Urinary bladder (tissue), 4 donors: ENCODE data around the gene OR6P1. TPM values are rescaled to one million over a fixed set of nuclear protein-coding genes. Genes with fewer than 3 reads are reported as not detected.

Experiments used
- DNase-seq: peaks from one replicate; pipeline ENCODE4 v3.0.0-alpha.2; 2015; ENCODE audit errors: extremely low spot score
- H3K27ac ChIP-seq: one replicate; pipeline ENCODE4 v1.5.1; 2013; ENCODE audit warnings: low read depth, mild to moderate bottlenecking, moderate library complexity
- H3K36me3 ChIP-seq: one replicate; pipeline ENCODE4 v1.6.1; 2013; ENCODE audit warnings: mild to moderate bottlenecking, moderate library complexity; ENCODE audit not compliant: insufficient read depth
- H3K4me1 ChIP-seq: one replicate; pipeline ENCODE4 v1.6.1; 2013; ENCODE audit warnings: mild to moderate bottlenecking, moderate library complexity; ENCODE audit not compliant: insufficient read depth
- H3K4me3 ChIP-seq: one replicate; pipeline ENCODE4 v1.5.1; 2013; ENCODE audit warnings: low read depth, low read length
- WGBS: extraction: QIAGEN DNeasy Blood & Tissue Kit; methylation state at CpG from one replicate; pipeline ENCODE4 v1.1.7; 2013; 5-methylcytosine and 5-hydroxymethylcytosine counted together
- polyA plus RNA-seq: library from polyadenylated mRNA; stranded (reverse); fragments of 200-250 nt; gene quantifications from one replicate; pipeline ENCODE4 v1.2.3, GENCODE V29; 2013
- total RNA-seq: library from RNA; depleted of rRNA; stranded (reverse); fragments of >200 nt; gene quantifications from one replicate; pipeline ENCODE4 v1.2.3, GENCODE V29; 2014
- donor health status: healthy with polysubstance abuse.
- donor health status: healthy.

Gene OR6P1, protein sequence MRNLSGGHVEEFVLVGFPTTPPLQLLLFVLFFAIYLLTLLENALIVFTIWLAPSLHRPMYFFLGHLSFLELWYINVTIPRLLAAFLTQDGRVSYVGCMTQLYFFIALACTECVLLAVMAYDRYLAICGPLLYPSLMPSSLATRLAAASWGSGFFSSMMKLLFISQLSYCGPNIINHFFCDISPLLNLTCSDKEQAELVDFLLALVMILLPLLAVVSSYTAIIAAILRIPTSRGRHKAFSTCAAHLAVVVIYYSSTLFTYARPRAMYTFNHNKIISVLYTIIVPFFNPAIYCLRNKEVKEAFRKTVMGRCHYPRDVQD
- not detected for total RNA-seq
- not detected for polyA plus RNA-seq

DNA sequence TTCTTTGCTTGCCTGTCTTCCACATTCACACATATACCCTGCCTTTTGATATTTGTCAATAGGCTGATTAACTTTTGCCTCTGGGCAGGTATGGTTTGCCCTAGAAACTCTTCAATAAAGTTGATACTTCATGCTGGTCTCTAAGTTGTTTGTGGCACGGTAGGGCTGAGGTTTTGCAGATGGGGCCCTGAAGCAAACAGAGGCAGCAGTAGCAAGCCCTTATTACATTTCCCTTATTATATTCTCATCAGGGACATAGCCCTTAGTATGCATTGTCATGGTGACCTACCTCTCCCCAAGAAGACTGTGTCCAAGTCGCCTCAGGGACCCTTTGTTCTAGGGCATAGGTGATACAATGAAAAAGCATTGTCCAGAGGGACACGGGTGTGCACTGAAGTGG is at the start of gene OR6P1:
Gene OR6P1, minus strand, starts transcription at position 101 of the 400 bp plus-strand sequence. CDS start 6,976 bp downstream, outside the sequence.
- Histone ChIP-seq H3K4me3 (no peak within 1 kb of the TSS), H3K36me3 (no peaks in the 10 kb centered on the region), H3K4me1 (no peaks in the 10 kb centered on the region), H3K27ac (no peak within 1 kb of the TSS)
- DNase-seq: no peak
- 73% methylated on average over 3 of the region's 3 CpGs for WGBS

DNA sequence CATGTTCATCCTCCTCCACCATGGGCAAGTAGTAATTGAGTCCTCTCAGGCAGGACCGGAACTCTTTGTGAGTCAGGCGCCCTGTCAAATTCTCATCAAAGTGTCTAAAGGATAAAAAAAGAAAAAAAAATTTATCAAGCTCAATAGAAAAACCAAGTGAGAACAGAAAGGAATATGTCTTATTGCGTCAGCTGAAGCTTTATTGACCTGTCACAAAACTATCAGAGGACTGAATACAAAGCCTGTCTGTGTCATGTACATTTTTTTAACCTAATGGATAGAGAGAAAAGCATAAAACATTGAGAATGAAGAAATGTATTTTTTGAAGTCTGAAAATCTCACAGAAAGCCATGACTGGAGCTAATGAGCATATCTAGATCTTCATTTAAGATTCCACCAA is 43.4 kb upstream of the OR6P1 start:
- H3K4me1 ChIP-seq: no peaks in the 10 kb centered on the region

DNA sequence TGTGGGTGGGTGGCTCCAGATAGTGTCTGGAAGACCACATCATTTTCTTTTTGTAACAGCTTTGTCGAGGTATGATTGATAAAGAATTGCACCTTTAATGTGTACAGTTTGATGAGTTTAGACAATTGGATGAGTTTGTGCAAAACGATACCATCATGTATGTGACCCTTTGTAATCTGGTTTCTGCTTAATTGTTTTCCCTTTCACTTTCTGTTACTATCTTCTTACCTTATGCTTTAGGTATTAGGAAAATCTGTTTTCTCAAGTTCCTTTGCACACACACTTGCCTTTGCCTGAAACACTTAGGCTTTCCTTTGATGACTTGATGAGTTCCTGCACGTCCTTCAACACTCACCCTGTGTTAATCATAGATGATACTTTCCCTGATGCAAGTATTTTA is 41.5 kb upstream of the OR6P1 start:
- no peak overlapping the region for H3K27ac ChIP-seq
- H3K36me3 ChIP-seq: no peaks in the 10 kb centered on the region
- H3K4me1 ChIP-seq: no peaks in the 10 kb centered on the region
- WGBS: 66% methylated on average over 3 of the region's 3 CpGs
- no peak for DNase-seq
- no peak overlapping the region for H3K4me3 ChIP-seq

More for the DNA sequence above, 43.4 kb upstream of the OR6P1 start:
- Histone ChIP-seq H3K4me3 (no peak overlapping the region), H3K36me3 (no peaks in the 10 kb centered on the region), H3K27ac (no peak overlapping the region)
- no peak for DNase-seq
- 91% methylated on average over 3 of the region's 3 CpGs for WGBS

DNA sequence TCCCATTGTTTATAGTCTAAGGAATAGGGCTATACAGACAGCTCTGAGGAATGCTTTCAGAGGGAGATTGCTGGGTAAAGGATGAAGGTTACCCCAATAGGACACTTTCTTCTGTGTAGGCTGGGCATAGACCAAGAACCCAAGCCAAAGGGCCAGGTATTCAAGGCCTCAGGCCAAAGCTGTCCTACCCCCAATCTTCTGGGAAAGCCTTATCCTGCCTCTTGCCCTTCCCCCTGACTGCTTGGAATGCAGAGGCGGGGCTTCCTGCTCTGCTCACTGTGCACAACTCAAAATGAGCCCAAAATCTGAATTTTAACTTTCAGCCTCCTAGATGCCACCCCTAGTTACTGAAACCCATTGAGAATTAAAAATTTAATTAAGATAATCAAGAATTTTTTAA is 36.9 kb upstream of the OR6P1 start:
- no peak for DNase-seq
- 80% methylated on average over 1 of the region's 1 CpG for WGBS
- Histone ChIP-seq H3K27ac (no peak overlapping the region), H3K36me3 (no peaks in the 10 kb centered on the region), H3K4me3 (no peak overlapping the region), H3K4me1 (no peaks in the 10 kb centered on the region)

DNA sequence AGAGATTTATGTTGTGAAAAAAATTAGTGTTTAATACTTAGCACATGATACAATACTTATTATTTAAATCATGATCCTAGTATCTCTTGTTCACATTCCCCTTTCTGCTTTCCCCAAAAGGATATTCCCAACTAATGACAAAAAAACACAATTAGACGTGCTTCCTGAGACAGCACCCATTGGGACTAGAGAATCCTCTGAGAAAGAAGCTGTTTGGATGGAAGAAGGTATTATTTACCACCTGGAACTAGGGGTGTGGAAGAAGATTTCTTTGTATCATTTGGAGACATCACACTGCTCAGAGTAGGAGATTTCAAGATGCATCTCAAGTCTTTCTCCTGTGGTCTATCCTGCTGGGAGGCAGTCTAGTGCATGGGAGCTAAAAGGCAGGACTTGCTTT is 34.6 kb upstream of the OR6P1 start, which contains the start of gene OR10Z1:
Gene OR10Z1, plus strand, starts transcription at position 301 of the 400 bp plus-strand sequence. CDS start 1,171 bp downstream, outside the sequence.
- Histone ChIP-seq H3K4me3 (no peak within 1 kb of the TSS), H3K27ac (no peak within 1 kb of the TSS), H3K4me1 (no peaks in the 10 kb centered on the region), H3K36me3 (no peaks in the 10 kb centered on the region)
- 75% methylated on average over 1 of the region's 1 CpG for WGBS
- DNase-seq: no peak

DNA sequence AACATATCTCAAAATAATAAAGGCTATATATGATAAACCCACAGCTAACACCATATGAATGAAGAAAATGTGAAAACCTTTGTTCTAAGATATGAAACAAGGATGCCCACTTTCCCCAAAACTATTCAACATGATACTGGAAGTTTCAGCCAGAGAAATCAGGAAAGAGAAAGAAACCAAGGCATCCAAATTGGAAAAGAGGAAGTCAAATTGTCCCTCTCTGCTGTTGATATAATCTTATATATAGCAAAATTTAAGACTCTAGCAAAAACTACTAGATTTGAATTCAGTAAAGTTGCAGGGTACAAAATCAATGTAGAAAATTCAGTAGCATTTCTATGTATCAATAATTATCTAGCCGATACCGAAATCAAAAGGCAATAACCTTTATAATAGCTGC is 30.4 kb upstream of the OR6P1 start:
- Histone ChIP-seq H3K4me3 (no peak overlapping the region), H3K27ac (no peak overlapping the region), H3K4me1 (no peaks in the 10 kb centered on the region), H3K36me3 (no peaks in the 10 kb centered on the region)
- no peak for DNase-seq
- WGBS: 79% methylated on average over 2 of the region's 2 CpGs

DNA sequence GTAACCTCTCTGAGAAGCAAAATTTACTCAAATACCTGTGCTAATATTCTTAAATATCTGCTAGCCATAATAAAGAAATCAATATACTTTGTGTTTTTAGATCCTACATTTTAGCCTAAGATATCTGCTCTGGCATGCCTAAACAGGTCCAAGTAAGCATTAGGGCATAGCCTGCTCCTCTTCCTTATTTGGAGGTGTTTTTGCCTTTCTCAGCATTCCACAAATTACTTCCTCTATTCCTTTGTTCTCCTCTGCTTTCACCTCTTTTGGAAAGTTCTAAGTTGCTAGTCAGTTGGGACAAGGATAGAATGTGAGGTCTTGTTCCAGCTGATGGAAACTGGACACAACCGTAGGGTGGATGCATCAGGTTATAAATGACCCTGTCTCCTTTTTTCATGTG is 16.6 kb upstream of the OR6P1 start:
- Histone ChIP-seq H3K36me3 (no peaks in the 10 kb centered on the region), H3K4me3 (no peak overlapping the region), H3K4me1 (no peaks in the 10 kb centered on the region), H3K27ac (no peak overlapping the region)
- DNase-seq: no peak
- 92% methylated on average over 1 of the region's 1 CpG for WGBS

DNA sequence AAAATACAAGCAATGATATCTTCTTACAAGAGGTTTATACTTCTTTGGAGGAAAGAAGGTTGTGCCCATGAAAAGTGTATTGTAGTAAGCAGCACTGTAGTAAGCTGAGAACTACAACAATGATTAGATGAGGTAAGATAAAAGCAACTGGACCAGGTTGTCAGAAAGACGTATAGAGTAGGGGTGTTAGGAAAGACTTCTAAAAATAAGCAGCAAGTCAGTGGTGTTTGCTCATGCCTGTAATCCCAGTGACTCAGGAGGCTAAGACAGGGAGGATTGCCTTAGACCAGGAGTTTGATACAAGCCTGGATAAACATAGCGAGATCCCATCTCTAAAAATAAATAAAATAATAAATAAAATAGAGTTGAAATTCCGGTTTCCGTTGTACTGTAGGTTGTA is 13.6 kb upstream of the OR6P1 start:
- no peak for DNase-seq
- WGBS: 64% methylated on average over 4 of the region's 4 CpGs
- H3K4me1 ChIP-seq: no peaks in the 10 kb centered on the region
- no peak overlapping the region for H3K27ac ChIP-seq
- H3K4me3 ChIP-seq: no peak overlapping the region
- H3K36me3 ChIP-seq: no peaks in the 10 kb centered on the region

DNA sequence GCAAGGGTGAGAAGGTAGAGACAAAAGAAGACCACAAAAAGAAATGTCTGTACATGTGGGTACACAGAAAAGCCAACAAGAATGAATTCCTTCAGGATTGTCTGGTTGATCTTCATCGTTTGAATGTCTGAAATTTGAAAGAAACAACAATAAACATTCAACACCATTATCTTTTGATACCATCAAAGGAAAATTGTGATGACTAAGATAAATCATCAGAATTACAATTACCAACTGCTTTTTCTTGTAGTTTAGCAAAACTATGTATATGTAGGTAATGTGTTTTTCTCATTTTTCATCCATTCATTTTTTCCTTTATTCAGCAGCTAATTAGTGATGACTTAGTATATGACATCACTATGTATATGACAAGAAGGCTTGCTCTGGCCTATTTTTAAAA is 9.4 kb upstream of the OR6P1 start, which contains the start of gene OR10X1:
Gene OR10X1, minus strand, starts transcription at position 167 of the 400 bp plus-strand sequence. Its CDS starts 0 bp downstream, at position 167.
- 63% methylated on average over 1 of the region's 1 CpG for WGBS
- no peak for DNase-seq
- H3K4me1 ChIP-seq: no peaks in the 10 kb centered on the region
- no peak within 1 kb of the TSS for H3K4me3 ChIP-seq
- H3K36me3 ChIP-seq: no peaks in the 10 kb centered on the region
- no peak within 1 kb of the TSS for H3K27ac ChIP-seq

DNA sequence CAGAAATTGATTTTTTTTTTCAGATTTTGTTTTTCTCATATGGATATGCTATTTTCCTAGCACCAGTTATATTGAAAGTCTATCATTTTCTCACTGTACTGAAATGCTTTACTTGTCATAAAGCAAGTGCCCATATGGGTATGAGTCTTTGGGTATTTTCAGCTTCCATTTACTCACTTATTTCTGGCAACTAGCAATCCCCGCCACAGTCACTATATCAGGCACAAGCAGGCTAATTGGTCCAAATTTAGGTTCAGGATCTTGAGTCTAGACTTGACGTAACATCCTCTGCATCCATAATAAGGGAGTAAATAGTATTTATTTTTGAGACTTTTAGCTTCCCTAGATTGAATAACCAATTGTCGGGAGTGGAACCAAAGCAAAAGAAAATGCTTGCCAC is 7.2 kb upstream of the OR6P1 start:
- WGBS: 89% methylated on average over 3 of the region's 3 CpGs
- H3K4me3 ChIP-seq: no peak overlapping the region
- no peak for DNase-seq
- H3K4me1 ChIP-seq: no peaks in the 10 kb centered on the region
- no peaks in the 10 kb centered on the region for H3K36me3 ChIP-seq
- no peak overlapping the region for H3K27ac ChIP-seq

DNA sequence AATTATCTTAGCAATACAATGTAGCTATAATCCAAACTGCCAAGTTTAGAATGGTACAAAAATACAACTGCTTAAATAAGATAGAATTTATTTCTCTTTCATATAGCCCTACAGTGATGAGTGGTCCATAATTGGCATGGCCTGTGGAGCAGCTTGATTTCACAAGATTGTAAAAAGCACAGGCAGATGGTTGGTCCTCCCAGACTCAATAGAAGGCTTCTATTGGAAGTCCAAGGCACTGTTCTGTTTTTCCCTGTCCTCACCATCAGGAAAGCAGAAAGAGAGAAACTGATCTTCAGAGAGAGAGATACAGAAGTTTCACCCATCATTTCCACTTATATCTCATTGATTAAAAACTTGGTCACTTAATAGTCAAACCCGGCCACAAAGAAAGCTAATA is 1.8 kb upstream of the OR6P1 start:
- DNase-seq: no peak
- H3K27ac ChIP-seq: no peak overlapping the region

DNA sequence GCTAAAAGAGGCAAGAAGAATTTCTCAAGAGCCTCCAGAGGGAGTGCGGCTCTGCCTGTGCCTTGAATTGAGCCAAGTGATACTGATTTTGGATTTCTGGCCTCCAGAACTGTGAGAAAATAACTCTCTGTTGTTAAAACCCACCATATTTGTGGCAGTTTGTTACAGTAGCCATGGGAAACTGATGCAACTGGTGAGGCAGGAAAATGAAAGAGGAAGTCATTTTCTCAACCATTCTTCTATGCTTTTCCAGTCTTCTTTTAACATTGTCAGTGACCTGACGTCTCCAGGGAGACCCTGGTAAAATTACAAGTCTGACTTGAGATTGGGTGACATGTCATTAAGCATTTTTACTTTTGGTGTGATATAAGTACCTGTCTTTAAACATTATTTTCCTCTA is 5.8 kb downstream of the OR6P1 start:
- 70% methylated on average over 2 of the region's 2 CpGs for WGBS
- no peaks in the 10 kb centered on the region for H3K36me3 ChIP-seq
- no peaks in the 10 kb centered on the region for H3K4me1 ChIP-seq
- H3K27ac ChIP-seq: no peak overlapping the region
- H3K4me3 ChIP-seq: no peak overlapping the region
- DNase-seq: no peak

More for the DNA sequence above, 1.8 kb upstream of the OR6P1 start:
- no peaks in the 10 kb centered on the region for H3K4me1 ChIP-seq
- H3K36me3 ChIP-seq: no peaks in the 10 kb centered on the region
- 76% methylated on average over 1 of the region's 1 CpG for WGBS
- H3K4me3 ChIP-seq: no peak overlapping the region

DNA sequence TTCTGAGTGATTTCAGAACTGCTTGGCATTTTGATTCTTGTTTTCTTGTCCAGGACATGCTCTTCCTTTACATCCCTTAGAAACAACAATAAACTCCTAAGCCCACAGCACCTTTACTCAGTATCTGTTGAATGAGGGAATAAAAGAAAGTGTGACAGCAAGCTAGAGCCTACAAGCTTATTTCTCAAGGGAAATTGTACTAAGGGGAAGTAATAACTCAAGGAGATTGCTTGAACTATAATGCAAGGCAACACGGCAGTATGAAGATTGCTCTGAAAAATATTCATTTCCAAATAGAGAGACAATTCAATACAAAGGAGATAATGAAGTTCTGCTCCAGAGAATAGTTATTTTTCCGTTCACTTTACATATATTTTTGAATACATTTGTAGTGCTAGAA is 6.5 kb downstream of the OR6P1 start:
- no peak for DNase-seq

DNA sequence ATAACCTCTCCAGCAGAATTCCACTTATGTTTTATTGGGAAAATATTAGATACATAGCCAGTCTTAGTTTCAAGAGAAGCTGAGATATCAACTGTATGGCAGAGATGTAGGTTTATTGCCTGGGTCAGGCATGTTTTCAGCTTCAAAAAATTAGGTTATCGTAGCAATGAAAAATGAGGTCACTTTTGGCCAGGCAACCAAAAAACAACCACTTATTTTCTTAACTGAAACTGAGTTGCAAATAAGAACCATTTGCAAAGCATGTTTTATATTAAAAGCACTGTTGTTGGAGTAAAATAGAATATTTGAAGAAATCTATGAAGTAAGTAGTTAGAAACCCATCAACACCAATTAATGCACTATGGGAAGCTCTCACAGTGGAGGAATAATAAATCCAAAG is 10.7 kb downstream of the OR6P1 start:
- H3K4me1 ChIP-seq: no peaks in the 10 kb centered on the region
- H3K27ac ChIP-seq: no peak overlapping the region
- H3K36me3 ChIP-seq: no peaks in the 10 kb centered on the region
- WGBS: 74% methylated on average over 1 of the region's 1 CpG
- no peak for DNase-seq
- no peak overlapping the region for H3K4me3 ChIP-seq

More for the DNA sequence above, 6.5 kb downstream of the OR6P1 start:
- H3K4me1 ChIP-seq: no peaks in the 10 kb centered on the region
- no peaks in the 10 kb centered on the region for H3K36me3 ChIP-seq
- no peak overlapping the region for H3K27ac ChIP-seq
- no peak overlapping the region for H3K4me3 ChIP-seq
- 72% methylated on average over 2 of the region's 2 CpGs for WGBS
